Measurements from ENCODE around the gene MEOX1. TPM values are rescaled to one million over a fixed set of nuclear protein-coding genes. Genes with fewer than 3 reads are reported as not detected.

MEOX1 gene
- total and polyA plus RNA-seq, 7 donors: 3.9 to 8.7 (median 6.4) TPM

DNA sequence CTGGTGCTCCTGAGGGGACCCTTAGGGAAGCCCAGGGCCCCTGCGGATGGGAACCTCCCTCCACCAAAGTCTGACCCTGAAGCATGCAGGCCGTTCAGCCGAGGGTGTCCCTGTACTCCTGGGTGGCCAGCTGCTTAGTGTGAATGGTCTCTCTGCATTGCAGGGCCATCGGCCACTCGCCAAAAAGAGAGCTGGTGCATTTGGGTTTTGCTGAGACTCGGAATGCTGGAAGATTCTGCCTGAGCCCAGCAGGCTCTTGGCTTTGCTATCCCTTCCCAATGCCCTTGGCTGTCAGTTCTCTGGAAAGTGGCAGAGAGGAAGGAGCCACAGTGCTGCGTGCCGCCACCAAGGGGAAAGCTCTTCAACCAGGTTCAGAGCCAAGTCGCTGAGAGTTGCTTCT, 2.8 kb downstream of the MEOX1 start:
- no peaks in the 10 kb centered on the region for H3K9me3 ChIP-seq
- ATAC-seq (no peak), DNase-seq (no peak)
- intact Hi-C loops (cut with DNase I): no loop called here
- H3K27me3 ChIP-seq (ENCODE audit: insufficient read depth in 3 of 3, low read length in 2 of 3): no peaks in the 10 kb centered on the region
- peaks cover 18% of the 10 kb centered on the region for H3K4me1 ChIP-seq
- WGBS, 3 donors: 38 to 47% (median 43%) methylated on average over 9 of the region's 9 CpGs
- H3K27ac ChIP-seq: peak overlapping the region; percentile 36
- TF ChIP-seq, protein P1, sequence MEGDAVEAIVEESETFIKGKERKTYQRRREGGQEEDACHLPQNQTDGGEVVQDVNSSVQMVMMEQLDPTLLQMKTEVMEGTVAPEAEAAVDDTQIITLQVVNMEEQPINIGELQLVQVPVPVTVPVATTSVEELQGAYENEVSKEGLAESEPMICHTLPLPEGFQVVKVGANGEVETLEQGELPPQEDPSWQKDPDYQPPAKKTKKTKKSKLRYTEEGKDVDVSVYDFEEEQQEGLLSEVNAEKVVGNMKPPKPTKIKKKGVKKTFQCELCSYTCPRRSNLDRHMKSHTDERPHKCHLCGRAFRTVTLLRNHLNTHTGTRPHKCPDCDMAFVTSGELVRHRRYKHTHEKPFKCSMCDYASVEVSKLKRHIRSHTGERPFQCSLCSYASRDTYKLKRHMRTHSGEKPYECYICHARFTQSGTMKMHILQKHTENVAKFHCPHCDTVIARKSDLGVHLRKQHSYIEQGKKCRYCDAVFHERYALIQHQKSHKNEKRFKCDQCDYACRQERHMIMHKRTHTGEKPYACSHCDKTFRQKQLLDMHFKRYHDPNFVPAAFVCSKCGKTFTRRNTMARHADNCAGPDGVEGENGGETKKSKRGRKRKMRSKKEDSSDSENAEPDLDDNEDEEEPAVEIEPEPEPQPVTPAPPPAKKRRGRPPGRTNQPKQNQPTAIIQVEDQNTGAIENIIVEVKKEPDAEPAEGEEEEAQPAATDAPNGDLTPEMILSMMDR (IDR thresholded peaks at IDR 0.05): no peak
- peak overlapping the region; percentile 60 for H3K4me3 ChIP-seq
- no peaks in the 10 kb centered on the region for H3K36me3 ChIP-seq (ENCODE audit: insufficient read depth in 1 of 2, low read depth in 1 of 2)

- H3K36me3 ChIP-seq (ENCODE audit: insufficient read depth in 1 of 2, low read depth in 1 of 2): no peaks in the 10 kb centered on the region
- no peaks in the 10 kb centered on the region for H3K9me3 ChIP-seq
- ATAC-seq: no peak
- no peaks in the 10 kb centered on the region for H3K27me3 ChIP-seq (ENCODE audit: insufficient read depth in 3 of 3, low read length in 2 of 3)
- TF ChIP-seq, protein P1 (IDR thresholded peaks at IDR 0.05): no peak
- no peak for DNase-seq
- intact Hi-C loops (cut with DNase I): no loop called here
- H3K4me1 ChIP-seq: no peaks in the 10 kb centered on the region
- no peak overlapping the region for H3K4me3 ChIP-seq
- 48 to 62% (median 56%) methylated on average over 5 of the region's 5 CpGs for WGBS, 3 donors
- no peak overlapping the region for H3K27ac ChIP-seq
These were observed 5.9 kb downstream of the MEOX1 start for GRCh38 chr17:43655693-43656255.

GRCh38 chr17:43652124-43652480, 9.6 kb downstream of the MEOX1 start:
- WGBS, 3 donors: 40 to 64% (median 51%) methylated on average over 6 of the region's 6 CpGs
- TF ChIP-seq, protein P1 (IDR thresholded peaks at IDR 0.05): no peak
- DNase-seq: no peak
- Histone ChIP-seq H3K4me1 (no peaks in the 10 kb centered on the region), H3K9me3 (no peaks in the 10 kb centered on the region), H3K27me3 (ENCODE audit: insufficient read depth in 3 of 3, low read length in 2 of 3) (peaks cover 0 to 2% (median 0%) of the 10 kb centered on the region in 3 donors), H3K27ac (no peak overlapping the region), H3K36me3 (ENCODE audit: insufficient read depth in 1 of 2, low read depth in 1 of 2) (no peaks in the 10 kb centered on the region), H3K4me3 (no peak overlapping the region)
- intact Hi-C loops (cut with DNase I): no loop called here
- ATAC-seq: no peak

DNA sequence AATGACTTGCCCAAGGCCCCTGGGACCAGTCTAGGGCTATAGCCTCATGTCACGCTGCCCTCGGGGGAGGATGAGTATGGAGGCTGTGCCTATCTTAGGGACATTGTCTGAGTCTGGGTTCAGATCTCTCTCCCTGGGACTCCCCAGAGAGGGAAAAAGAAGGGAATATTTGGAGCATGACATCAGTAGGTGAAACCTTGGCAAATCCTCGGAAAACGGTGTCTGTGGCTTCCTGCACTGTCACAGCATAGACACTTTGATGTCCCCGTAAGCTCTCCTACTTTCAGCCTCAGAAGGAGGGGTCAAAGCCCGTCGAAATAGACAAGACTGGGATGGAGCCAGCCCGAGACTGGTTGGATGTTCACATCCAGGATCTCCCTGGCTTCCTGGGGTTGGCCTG, 11.3 kb downstream of the MEOX1 start:
- WGBS, 3 donors: 70 to 79% (median 72%) methylated on average over 8 of the region's 8 CpGs
- Histone ChIP-seq H3K27me3 (ENCODE audit: insufficient read depth in 3 of 3, low read length in 2 of 3) (peaks cover 0 to 19% (median 3%) of the 10 kb centered on the region in 3 donors), H3K27ac (no peak overlapping the region), H3K4me3 (no peak overlapping the region), H3K4me1 (no peaks in the 10 kb centered on the region), H3K36me3 (ENCODE audit: insufficient read depth in 1 of 2, low read depth in 1 of 2) (no peaks in the 10 kb centered on the region), H3K9me3 (no peaks in the 10 kb centered on the region)
- DNase-seq (no peak), ATAC-seq (no peak)
- TF ChIP-seq, protein P1 (IDR thresholded peaks at IDR 0.05): no peak
- intact Hi-C loops (cut with DNase I): no loop called here

GRCh38 chr17:43648916-43649315, 12.8 kb downstream of the MEOX1 start:
- H3K9me3 ChIP-seq: no peaks in the 10 kb centered on the region
- WGBS, 3 donors: 88 to 90% (median 90%) methylated on average over 7 of the region's 7 CpGs
- no peak overlapping the region for H3K27ac ChIP-seq
- H3K36me3 ChIP-seq (ENCODE audit: insufficient read depth in 1 of 2, low read depth in 1 of 2): no peaks in the 10 kb centered on the region
- H3K4me1 ChIP-seq: no peaks in the 10 kb centered on the region
- intact Hi-C loops (cut with DNase I): no loop called here
- no peak for DNase-seq
- TF ChIP-seq, protein P1 (IDR thresholded peaks at IDR 0.05): no peak
- H3K4me3 ChIP-seq: no peak overlapping the region
- H3K27me3 ChIP-seq (ENCODE audit: insufficient read depth in 3 of 3, low read length in 2 of 3): peaks cover 0 to 34% (median 3%) of the 10 kb centered on the region in 3 donors
- no peak for ATAC-seq

All from psoas muscle (tissue), 8 donors.